ENCODE results near the gene B4GALT3. TPM values are rescaled to one million over a fixed set of nuclear protein-coding genes. Genes with fewer than 3 reads are reported as not detected.

B4GALT3 gene
- total RNA-seq, 1 donor from 2014 or later, result 23.2 TPM

DNA sequence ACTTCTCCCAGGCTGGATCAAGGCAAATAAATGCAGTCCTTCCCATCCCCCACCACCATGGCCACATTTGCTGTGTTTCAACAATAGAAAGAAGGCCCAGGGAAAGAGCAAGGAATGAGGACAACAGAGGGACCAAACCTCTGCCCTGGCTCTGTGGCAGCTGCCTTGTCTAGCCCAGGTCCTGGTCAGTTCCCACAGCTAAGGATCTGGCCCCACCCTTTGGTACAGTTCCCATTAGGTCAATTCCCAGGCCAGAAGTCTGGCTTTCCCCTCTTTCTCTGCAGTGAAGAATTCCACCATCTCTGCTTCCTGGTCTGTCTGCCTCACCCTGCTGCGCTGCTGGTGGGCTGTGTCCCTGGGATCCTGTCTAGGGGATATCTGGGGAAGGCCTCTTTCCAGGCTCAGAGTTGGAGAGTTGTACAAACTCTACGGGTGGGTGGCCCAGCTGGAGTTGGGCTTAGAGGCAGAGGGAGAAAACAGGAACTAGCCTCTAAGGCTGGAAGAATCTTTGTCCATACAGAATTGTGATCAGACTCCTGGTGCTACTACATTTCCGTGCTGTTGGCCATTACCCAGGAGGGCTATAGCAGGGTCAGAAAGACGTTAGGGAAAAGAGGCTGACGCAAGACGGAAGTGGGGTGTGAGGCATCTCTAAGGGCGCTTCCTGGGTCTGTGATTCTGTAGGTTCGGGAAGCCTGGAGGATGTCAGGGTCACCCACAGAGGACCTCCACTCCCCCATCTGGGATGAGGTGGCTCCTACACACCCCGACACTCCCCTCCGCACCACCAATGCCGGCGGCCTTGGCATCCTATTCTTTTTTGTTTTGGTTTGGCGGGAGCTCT, 23.9 kb upstream of the B4GALT3 start:
- TF ChIP-seq, protein P1, sequence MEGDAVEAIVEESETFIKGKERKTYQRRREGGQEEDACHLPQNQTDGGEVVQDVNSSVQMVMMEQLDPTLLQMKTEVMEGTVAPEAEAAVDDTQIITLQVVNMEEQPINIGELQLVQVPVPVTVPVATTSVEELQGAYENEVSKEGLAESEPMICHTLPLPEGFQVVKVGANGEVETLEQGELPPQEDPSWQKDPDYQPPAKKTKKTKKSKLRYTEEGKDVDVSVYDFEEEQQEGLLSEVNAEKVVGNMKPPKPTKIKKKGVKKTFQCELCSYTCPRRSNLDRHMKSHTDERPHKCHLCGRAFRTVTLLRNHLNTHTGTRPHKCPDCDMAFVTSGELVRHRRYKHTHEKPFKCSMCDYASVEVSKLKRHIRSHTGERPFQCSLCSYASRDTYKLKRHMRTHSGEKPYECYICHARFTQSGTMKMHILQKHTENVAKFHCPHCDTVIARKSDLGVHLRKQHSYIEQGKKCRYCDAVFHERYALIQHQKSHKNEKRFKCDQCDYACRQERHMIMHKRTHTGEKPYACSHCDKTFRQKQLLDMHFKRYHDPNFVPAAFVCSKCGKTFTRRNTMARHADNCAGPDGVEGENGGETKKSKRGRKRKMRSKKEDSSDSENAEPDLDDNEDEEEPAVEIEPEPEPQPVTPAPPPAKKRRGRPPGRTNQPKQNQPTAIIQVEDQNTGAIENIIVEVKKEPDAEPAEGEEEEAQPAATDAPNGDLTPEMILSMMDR (IDR thresholded peaks at IDR 0.05; ENCODE audit: borderline replicate concordance), result no peak
- H3K36me3 ChIP-seq, result peaks cover 30% of the 10 kb centered on the region
- H3K4me3 ChIP-seq, result peak overlapping the region; percentile 86
- DNase-seq, result peak; percentile 56
- peak overlapping the region; percentile 99 for H3K27ac ChIP-seq (replicated peaks)
- intact Hi-C loops (cut with micrococcal nuclease), result no loop called here
- no peaks in the 10 kb centered on the region for H3K9me3 ChIP-seq (replicated peaks)
- H3K4me1 ChIP-seq, result peaks cover 96% of the 10 kb centered on the region
- H3K27me3 ChIP-seq (ENCODE audit: low read depth), result no peaks in the 10 kb centered on the region

DNA sequence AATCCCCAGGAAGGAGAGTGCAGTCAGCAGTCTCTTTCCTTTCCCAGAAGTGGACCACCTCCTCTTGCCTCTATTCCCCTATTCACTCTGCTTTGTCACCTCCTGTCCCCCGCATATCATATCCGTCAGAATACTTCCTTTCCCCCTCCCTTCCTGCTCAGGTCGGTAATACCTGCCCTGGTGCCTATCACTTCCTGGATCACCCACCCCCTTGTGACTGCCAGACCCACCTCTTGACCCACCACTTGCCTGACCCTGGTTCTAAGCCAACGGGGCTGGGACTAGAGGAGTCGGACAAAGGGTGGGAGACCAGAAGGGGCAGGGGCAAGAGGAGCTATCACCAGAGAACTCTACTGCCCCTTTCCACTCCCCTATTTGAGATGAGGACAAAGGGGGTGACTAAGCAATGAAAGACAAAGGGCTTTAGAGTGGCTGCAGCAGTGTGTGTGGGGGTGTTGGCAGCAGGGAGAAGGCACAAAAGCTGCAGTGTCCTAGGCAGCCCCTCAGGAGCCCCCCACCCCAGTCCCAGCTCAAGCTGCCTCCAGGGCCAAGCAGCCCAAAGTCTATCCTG, 23.2 kb upstream of the B4GALT3 start:
- TF ChIP-seq, protein P1 (IDR thresholded peaks at IDR 0.05; ENCODE audit: borderline replicate concordance), result no peak
- peak overlapping the region; percentile 86 for H3K4me3 ChIP-seq
- H3K36me3 ChIP-seq, result peaks cover 26% of the 10 kb centered on the region
- H3K27me3 ChIP-seq (ENCODE audit: low read depth), result no peaks in the 10 kb centered on the region
- intact Hi-C loops (cut with micrococcal nuclease), result no loop called here
- H3K27ac ChIP-seq (replicated peaks), result peak overlapping the region; percentile 99
- DNase-seq, result no peak
- peaks cover 96% of the 10 kb centered on the region for H3K4me1 ChIP-seq
- no peaks in the 10 kb centered on the region for H3K9me3 ChIP-seq (replicated peaks)

GRCh38 chr1:161199506-161200139, 22.3 kb upstream of the B4GALT3 start:
- H3K27ac ChIP-seq (replicated peaks), result peak overlapping the region; percentile 99
- DNase-seq, result no peak
- intact Hi-C loops (cut with micrococcal nuclease), result no loop called here
- peaks cover 96% of the 10 kb centered on the region for H3K4me1 ChIP-seq
- TF ChIP-seq, protein P1 (IDR thresholded peaks at IDR 0.05; ENCODE audit: borderline replicate concordance), result no peak
- no peaks in the 10 kb centered on the region for H3K9me3 ChIP-seq (replicated peaks)
- peaks cover 22% of the 10 kb centered on the region for H3K36me3 ChIP-seq
- H3K27me3 ChIP-seq (ENCODE audit: low read depth), result no peaks in the 10 kb centered on the region
- peak overlapping the region; percentile 67 for H3K4me3 ChIP-seq

GRCh38 chr1:161198897-161199431, 21.7 kb upstream of the B4GALT3 start, which contains the start of gene ADAMTS4:
TSS of gene ADAMTS4 (minus strand) at chr1:161199054. CDS start at chr1:161198627, 427 bp downstream.
- H3K27me3 ChIP-seq (ENCODE audit: low read depth), result no peaks in the 10 kb centered on the region
- peak within 1 kb of the TSS; percentile 99 for H3K27ac ChIP-seq (replicated peaks)
- H3K4me3 ChIP-seq, result peak within 1 kb of the TSS; percentile 67
- H3K36me3 ChIP-seq, result peaks cover 17% of the 10 kb centered on the region
- TF ChIP-seq, protein P1 (IDR thresholded peaks at IDR 0.05; ENCODE audit: borderline replicate concordance), result no peak
- H3K4me1 ChIP-seq, result peaks cover 96% of the 10 kb centered on the region
- peak; percentile 73 for DNase-seq
- H3K9me3 ChIP-seq (replicated peaks), result no peaks in the 10 kb centered on the region
- intact Hi-C loops (cut with micrococcal nuclease), result no loop called here

DNA sequence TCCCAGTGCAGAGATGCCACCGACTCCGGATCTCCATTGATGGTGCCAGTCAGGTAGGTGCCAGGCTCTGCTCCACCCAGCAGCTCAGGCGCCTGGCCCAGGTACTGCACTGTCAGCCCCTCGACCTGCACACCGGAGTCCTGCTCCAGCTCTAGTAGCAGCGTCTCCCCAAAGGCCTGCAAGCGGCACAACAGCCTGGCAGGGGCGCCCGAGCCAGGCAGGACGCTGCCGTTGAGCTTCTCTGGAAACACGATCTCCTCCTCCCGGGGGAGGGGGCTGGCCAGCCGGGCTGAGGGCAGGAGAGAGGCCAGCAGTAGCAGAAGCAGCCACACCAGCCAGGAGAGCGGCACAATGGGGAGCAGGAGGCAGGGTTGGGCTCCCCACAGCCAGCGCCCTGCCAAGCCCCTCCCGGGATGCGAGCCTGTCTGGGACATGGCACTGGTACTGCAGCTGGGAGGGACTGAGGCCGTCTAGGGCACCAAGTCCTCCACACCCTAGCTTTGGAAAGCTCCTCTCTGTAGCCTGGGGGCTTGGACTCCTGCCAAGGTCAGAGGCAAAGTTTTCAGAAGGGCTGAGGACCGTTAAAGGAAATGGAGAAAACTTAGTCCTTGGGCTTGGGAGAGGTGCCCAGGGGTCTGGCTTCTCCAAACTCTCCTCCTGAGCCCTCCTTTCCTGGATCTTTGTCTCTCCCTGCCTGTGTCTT, 21.0 kb upstream of the B4GALT3 start:
- peak overlapping the region; percentile 99 for H3K27ac ChIP-seq (replicated peaks)
- intact Hi-C loops (cut with micrococcal nuclease), result no loop called here
- H3K27me3 ChIP-seq (ENCODE audit: low read depth), result no peaks in the 10 kb centered on the region
- H3K36me3 ChIP-seq, result peaks cover 14% of the 10 kb centered on the region
- peak; percentile 34 for DNase-seq
- peak overlapping the region; percentile 67 for H3K4me3 ChIP-seq
- TF ChIP-seq, protein P1 (IDR thresholded peaks at IDR 0.05; ENCODE audit: borderline replicate concordance), result no peak
- no peaks in the 10 kb centered on the region for H3K9me3 ChIP-seq (replicated peaks)
- H3K4me1 ChIP-seq, result peaks cover 96% of the 10 kb centered on the region
